T-cell (primary cell): Measurements from ENCODE around the gene SCAPER. TPM values are rescaled to one million over a fixed set of nuclear protein-coding genes. Genes with fewer than 3 reads are reported as not detected.
A peak's percentile ranks its signal among the peaks of the same experiment; 100 is the strongest.

ENCODE experiments used
- ATAC-seq, 4 experiments: fragments of 200-7000 bp in 3 of 4; fragments of 150-1000 bp in 1 of 4; cut with Tn5 transposase; replicated peaks in 1 of 4; 1 replicate in 3 of 4; 2 replicates in 1 of 4; pipeline ENCODE4 v1.10.0; 2021; ENCODE audit warnings: moderate library complexity in 3 of 4, mild to moderate bottlenecking in 2 of 4, moderate number of reproducible peaks in 1 of 4
- CTCF ChIA-PET, 2 donors: fragments of 300-600 bp; sonication (Branson Sonifier 250); formaldehyde crosslinking; loops; one replicate each; lab custom pipeline; 2022; ENCODE audit warnings: antibody characterized with exemption in 2 of 2; lab: Charles Lee
- POLR2A ChIA-PET, 2 donors: fragments of 300-600 bp; sonication (Branson Sonifier 250); formaldehyde crosslinking; loops; one replicate each; lab custom pipeline; 2022; ENCODE audit warnings: antibody characterized with exemption in 2 of 2; lab: Charles Lee
- DNase-seq, 35 experiments: peaks; one replicate each; pipeline versions ENCODE4 v3.0.0 to v3.0.0-alpha.2; 2013 to 2023
- H3K27ac ChIP-seq: one replicate; pipeline ENCODE4 v1.5.1; 2013; ENCODE audit warnings: low read length
- H3K27me3 ChIP-seq, 2 experiments: replicated peaks in 1 of 2; 1 replicate in 1 of 2; 2 replicates in 1 of 2; pipeline versions ENCODE4 v1.6.1 to v1.7.0; 2013; ENCODE audit warnings: low read length in 1 of 2, mixed read lengths in 1 of 2; ENCODE audit not compliant: control insufficient read depth in 2 of 2, insufficient read depth in 2 of 2; ENCODE audit errors: extremely low read depth in 1 of 2
- H3K36me3 ChIP-seq, 2 donors: 1 replicate in 1 of 2; 2 replicates in 1 of 2; pipeline versions ENCODE4 v1.6.1 to v1.7.0; 2013; ENCODE audit warnings: low read length in 1 of 2; ENCODE audit not compliant: control insufficient read depth in 2 of 2, insufficient read depth in 1 of 2; ENCODE audit errors: extremely low read depth in 1 of 2
- H3K4me1 ChIP-seq, 2 experiments: 1 replicate in 1 of 2; 2 replicates in 1 of 2; pipeline versions ENCODE4 v1.6.1 to v1.7.0; 2013; ENCODE audit warnings: low read length in 2 of 2, mixed read lengths in 1 of 2; ENCODE audit not compliant: insufficient read depth in 2 of 2, control insufficient read depth in 1 of 2; ENCODE audit errors: extremely low read depth in 1 of 2
- H3K4me3 ChIP-seq, 2 donors: 1 replicate in 1 of 2; 2 replicates in 1 of 2; pipeline versions ENCODE4 v1.5.1 to v1.7.0; 2013; ENCODE audit warnings: mild to moderate bottlenecking in 2 of 2, low read length in 1 of 2, moderate library complexity in 1 of 2; ENCODE audit not compliant: control insufficient read depth in 1 of 2; ENCODE audit errors: extremely low read depth in 1 of 2
- H3K9me3 ChIP-seq: 2 replicates; pipeline ENCODE4 v1.7.0; 2013
- H3K27ac Mint-ChIP-seq, 2 donors: one replicate each; pipeline ENCODE4 v1.8.0; 2020 to 2021; ENCODE audit warnings: mild to moderate bottlenecking in 2 of 2, mixed read lengths in 2 of 2
- H3K27me3 Mint-ChIP-seq, 2 donors: one replicate each; pipeline ENCODE4 v1.8.0; 2021 to 2022; ENCODE audit warnings: mixed read lengths in 2 of 2
- H3K36me3 Mint-ChIP-seq: one replicate; pipeline ENCODE4 v1.8.0; 2021; ENCODE audit warnings: mixed read lengths
- H3K4me1 Mint-ChIP-seq, 3 donors: one replicate each; pipeline ENCODE4 v1.8.0; 2020 to 2022; ENCODE audit warnings: mixed read lengths in 3 of 3, mild to moderate bottlenecking in 1 of 3
- H3K4me3 Mint-ChIP-seq, 3 donors: one replicate each; pipeline ENCODE4 v1.8.0; 2020 to 2022; ENCODE audit warnings: mild to moderate bottlenecking in 3 of 3, mixed read lengths in 3 of 3, moderate library complexity in 3 of 3
- H3K9me3 Mint-ChIP-seq, 3 donors: one replicate each; pipeline ENCODE4 v1.8.0; 2020 to 2022; ENCODE audit warnings: mixed read lengths in 3 of 3
- WGBS: methylation state at CpG from one replicate; pipeline ENCODE4 v1.1.5; 2013; ENCODE audit warnings: missing lambda C conversion rate; ENCODE audit not compliant: insufficient coverage; 5-methylcytosine and 5-hydroxymethylcytosine counted together
- total RNA-seq, 35 experiments: library from RNA in 6 of 35; stranded (reverse) in 6 of 35; fragments of 120-200 nt in 1 of 35; gene quantifications; one replicate each; pipeline versions ENCODE4 v1.2.1 to v1.2.4 and lab custom pipeline; 2013 to 2026

The SCAPER gene
- total RNA-seq, 5 donors from 2014 or later (not counting 1 experiment from before 2014, with no cell fraction given), result 32.5 to 59.4 (median 44.1) TPM

- POLR2A ChIA-PET, result interaction anchor here (0.6 kb wide), 2 partner anchors 70 to 1984 kb away, joined by 4 to 8 read pairs; no protein-coding TSS in a partner anchor
- WGBS, result 5% methylated on average over 18 of the region's 40 CpGs
- DNase-seq (peak in 5 of 35 experiments; percentile 21 to 69 (median 38)), ATAC-seq (no peak)
- H3K36me3 Mint-ChIP-seq, result no peaks in the 10 kb centered on the region
- H3K4me1 Mint-ChIP-seq, result peaks cover 49 to 56% (median 52%) of the 10 kb centered on the region in 3 donors
- CTCF ChIA-PET, result interaction anchor here in 1 of 2 donors (0.6 kb wide), 1 partner anchor 45 kb away, joined by 3 read pairs; no protein-coding TSS in a partner anchor
- peak within 1 kb of the TSS in 1 of 2 donors; percentile 83 for H3K27ac Mint-ChIP-seq
- H3K9me3 ChIP-seq, result no peaks in the 10 kb centered on the region
- H3K4me3 Mint-ChIP-seq, result peak within 1 kb of the TSS; percentile 62 to 70 (median 67)
- H3K27ac ChIP-seq, result no peak within 1 kb of the TSS
- H3K27me3 ChIP-seq, result peaks cover 24 to 90% of the 10 kb centered on the region in 2 experiments
- peaks cover 63 to 83% of the 10 kb centered on the region in 2 donors for H3K27me3 Mint-ChIP-seq
- H3K36me3 ChIP-seq, result no peaks in the 10 kb centered on the region
- peaks cover 37 to 65% of the 10 kb centered on the region in 2 experiments for H3K4me1 ChIP-seq
- H3K4me3 ChIP-seq, result peak within 1 kb of the TSS; percentile 41 to 71
- no peaks in the 10 kb centered on the region for H3K9me3 Mint-ChIP-seq
These were observed 568.7 kb downstream of the SCAPER start, which contains the start of gene ISL2 for GRCh38 chr15:76336254-76337058. Gene ISL2 (plus strand): TSS chr15:76336773. CDS start chr15:76336884, 111 bp downstream.

- Histone ChIP-seq H3K4me3 (peak overlapping the region; percentile 41 to 71), H3K27me3 (peaks cover 22 to 85% of the 10 kb centered on the region in 2 experiments), H3K27ac (no peak overlapping the region), H3K4me1 (peaks cover 31 to 57% of the 10 kb centered on the region in 2 experiments), H3K36me3 (no peaks in the 10 kb centered on the region), H3K9me3 (no peaks in the 10 kb centered on the region)
- WGBS, result 10% methylated on average over 23 of the region's 39 CpGs
- Mint-ChIP-seq H3K4me1 (peaks cover 46 to 49% (median 48%) of the 10 kb centered on the region in 3 donors), H3K27me3 (peaks cover 68 to 79% of the 10 kb centered on the region in 2 donors), H3K4me3 (peak overlapping the region; percentile 61 to 70 (median 67)), H3K36me3 (no peaks in the 10 kb centered on the region), H3K27ac (peak overlapping the region in 1 of 2 donors; percentile 83), H3K9me3 (no peaks in the 10 kb centered on the region)
- CTCF ChIA-PET, result interaction anchor here in 1 of 2 donors (0.6 kb wide), 1 partner anchor 44 kb away, joined by 9 read pairs; no protein-coding TSS in a partner anchor
- DNase-seq (peak in 1 of 35 experiments; percentile 33), ATAC-seq (no peak)
- POLR2A ChIA-PET, result interaction anchor here in 1 of 2 donors (0.6 kb wide), 1 partner anchor 571 kb away, joined by 6 read pairs; no protein-coding TSS in a partner anchor
These were observed 569.6 kb downstream of the SCAPER start for GRCh38 chr15:76335307-76336253.

- Histone ChIP-seq H3K27ac (no peak overlapping the region), H3K9me3 (no peaks in the 10 kb centered on the region), H3K27me3 (peaks cover 18 to 84% of the 10 kb centered on the region in 2 experiments), H3K36me3 (no peaks in the 10 kb centered on the region), H3K4me1 (peaks cover 25 to 48% of the 10 kb centered on the region in 2 experiments), H3K4me3 (peak overlapping the region in 1 of 2 donors; percentile 71)
- H3K9me3 Mint-ChIP-seq, result no peaks in the 10 kb centered on the region
- WGBS, result 33% methylated on average over 30 of the region's 44 CpGs
- peak overlapping the region in 2 of 3 donors; percentile 67 to 70 for H3K4me3 Mint-ChIP-seq
- H3K4me1 Mint-ChIP-seq, result peaks cover 37 to 40% (median 39%) of the 10 kb centered on the region in 3 donors
- peaks cover 68 to 78% of the 10 kb centered on the region in 2 donors for H3K27me3 Mint-ChIP-seq
- H3K36me3 Mint-ChIP-seq, result no peaks in the 10 kb centered on the region
- CTCF ChIA-PET, result interaction anchor here in 1 of 2 donors (0.5 to 0.6 kb wide), 2 partner anchors 27 to 45 kb away, joined by 3 to 9 read pairs; no protein-coding TSS in a partner anchor
- DNase-seq (no peak), ATAC-seq (no peak)
- POLR2A ChIA-PET, result no interaction called here
- no peak overlapping the region for H3K27ac Mint-ChIP-seq
These were observed 570.5 kb downstream of the SCAPER start for GRCh38 chr15:76334438-76335306.

- H3K9me3 Mint-ChIP-seq, result no peaks in the 10 kb centered on the region
- Histone ChIP-seq H3K4me3 (no peak overlapping the region), H3K27ac (no peak overlapping the region), H3K9me3 (no peaks in the 10 kb centered on the region), H3K27me3 (peaks cover 21 to 80% of the 10 kb centered on the region in 2 experiments), H3K4me1 (peaks cover 25 to 40% of the 10 kb centered on the region in 2 experiments), H3K36me3 (no peaks in the 10 kb centered on the region)
- H3K36me3 Mint-ChIP-seq, result no peaks in the 10 kb centered on the region
- peaks cover 31 to 35% (median 32%) of the 10 kb centered on the region in 3 donors for H3K4me1 Mint-ChIP-seq
- H3K27me3 Mint-ChIP-seq, result peaks cover 69 to 76% of the 10 kb centered on the region in 2 donors
- ChIA-PET CTCF (no interaction called here), POLR2A (no interaction called here)
- peak in 1 of 35 experiments; percentile 12 for DNase-seq
- no peak overlapping the region for H3K4me3 Mint-ChIP-seq
- 55% methylated on average over 7 of the region's 9 CpGs for WGBS
- ATAC-seq, result no peak
- no peak overlapping the region for H3K27ac Mint-ChIP-seq
These were observed 571.3 kb downstream of the SCAPER start for GRCh38 chr15:76333720-76334437.

GRCh38 chr15:76333309-76333708, 571.8 kb downstream of the SCAPER start:
- peaks cover 19 to 75% of the 10 kb centered on the region in 2 experiments for H3K27me3 ChIP-seq
- POLR2A ChIA-PET, result no interaction called here

More at GRCh38 chr15:76333309-76333708, 571.8 kb downstream of the SCAPER start:
- Histone ChIP-seq H3K4me1 (peaks cover 21 to 34% of the 10 kb centered on the region in 2 experiments), H3K4me3 (no peak overlapping the region), H3K9me3 (no peaks in the 10 kb centered on the region), H3K36me3 (no peaks in the 10 kb centered on the region), H3K27ac (no peak overlapping the region)
- ATAC-seq, result no peak
- Mint-ChIP-seq H3K36me3 (no peaks in the 10 kb centered on the region), H3K4me1 (peaks cover 25 to 29% (median 27%) of the 10 kb centered on the region in 3 donors), H3K9me3 (no peaks in the 10 kb centered on the region), H3K27me3 (peaks cover 68 to 70% of the 10 kb centered on the region in 2 donors), H3K4me3 (no peak overlapping the region), H3K27ac (no peak overlapping the region)
- 100% methylated on average over 1 of the region's 1 CpG for WGBS
- no peak for DNase-seq
- CTCF ChIA-PET, result interaction anchor here in 1 of 2 donors (0.5 kb wide), 1 partner anchor 115 kb away, joined by 3 read pairs; no protein-coding TSS in a partner anchor
